ENCODE measurements around the gene NPIPA8.
"Not testable (repeated sequence)": the region's sequence is repeated elsewhere in the genome, so short reads cannot be mapped to it uniquely, and the experiment has no call there.

Gene NPIPA8

DNA sequence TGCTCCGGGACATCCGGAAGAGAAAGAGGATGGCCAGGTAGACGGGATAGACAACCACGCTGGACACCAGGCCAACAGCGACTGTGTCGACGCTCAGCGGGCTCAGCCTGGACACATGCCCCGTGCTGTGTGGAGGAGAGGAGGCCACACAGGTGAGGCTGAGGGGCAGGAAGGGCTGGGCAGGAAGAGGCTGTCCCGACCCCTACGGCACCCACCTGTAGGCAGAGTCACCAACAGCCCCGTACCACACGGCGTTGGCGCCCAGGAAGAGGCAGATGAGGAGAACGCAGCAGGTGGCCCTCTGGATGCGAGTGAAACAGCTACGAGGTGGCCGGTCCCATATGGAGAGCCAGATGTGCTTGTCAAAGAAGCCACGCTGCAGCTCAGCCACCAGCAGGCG, at the start of gene NPIPA8:
Gene NPIPA8 (minus strand): TSS at position 101 of the 400 bp plus-strand sequence. CDS start 4,074 bp downstream, outside the sequence.
- DNase-seq: not testable (repeated sequence)

DNA sequence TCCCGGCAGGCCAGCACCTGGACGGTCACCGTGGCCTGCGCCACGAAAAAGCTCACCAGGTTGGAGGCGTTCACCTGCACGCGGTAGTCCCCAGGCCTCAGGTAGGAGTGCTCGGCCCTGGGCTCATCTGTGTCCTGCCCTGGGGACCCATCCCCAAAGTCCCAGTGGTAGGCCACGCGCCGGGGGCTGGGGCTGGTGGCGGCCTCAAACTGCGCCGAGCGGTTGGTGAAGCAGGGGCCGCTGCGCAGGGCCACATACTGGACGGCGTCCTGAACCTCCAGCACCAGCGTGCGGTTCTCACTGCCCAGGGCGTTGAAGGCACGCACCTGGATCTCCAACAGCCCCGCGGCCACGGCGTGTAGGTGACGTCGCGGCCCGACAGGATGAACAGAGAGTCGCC, 48.7 kb upstream of the NPIPA8 start:
- DNase-seq: not testable (repeated sequence)

DNA sequence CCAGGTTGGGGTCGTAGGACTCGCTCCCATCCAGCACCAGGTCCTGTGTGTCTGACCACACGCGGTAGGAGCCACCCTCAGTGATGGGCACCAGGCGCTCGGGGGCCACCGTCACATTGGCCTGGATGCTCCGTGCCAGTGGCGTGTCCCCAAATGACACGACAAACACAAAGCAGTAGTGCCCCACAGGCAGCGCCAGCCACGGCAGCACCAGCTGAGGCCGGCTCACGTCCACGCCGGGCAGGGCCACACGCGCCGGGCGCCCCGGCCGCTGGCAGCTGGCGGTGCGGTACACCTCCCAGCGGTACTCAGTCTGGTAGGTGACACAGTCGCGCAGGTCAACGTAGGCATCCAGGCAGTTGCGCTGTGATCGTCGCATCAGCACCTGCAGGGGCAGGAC, 48.3 kb upstream of the NPIPA8 start:
- DNase-seq: not testable (repeated sequence)

DNA sequence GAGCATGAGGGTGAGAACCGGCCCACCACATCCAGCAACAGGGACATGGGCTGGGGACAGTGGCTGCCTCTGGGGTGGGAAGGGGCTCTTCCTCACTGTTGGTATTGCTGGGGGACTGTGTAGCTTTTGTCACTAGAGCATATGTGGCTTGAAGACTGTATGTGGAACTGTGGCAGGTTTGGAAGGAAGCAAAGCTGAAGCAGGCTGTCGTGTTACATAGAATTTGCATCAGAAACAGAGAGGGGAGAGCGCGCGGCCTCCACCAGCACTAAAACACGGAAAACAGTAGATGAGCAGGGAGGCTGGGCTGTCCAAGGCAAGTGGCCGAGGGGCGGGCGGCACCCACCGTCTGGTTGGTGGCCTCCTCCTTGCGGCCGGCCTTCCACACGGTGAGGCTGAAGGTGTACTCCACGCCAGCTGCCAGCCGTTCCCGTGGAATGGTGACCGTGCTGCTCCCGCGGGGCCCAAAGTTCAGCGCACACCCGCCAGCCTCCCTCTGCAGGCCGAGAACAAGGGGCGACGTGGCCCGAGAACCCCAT, 47.6 kb upstream of the NPIPA8 start:
- DNase-seq: not testable (repeated sequence)

DNA sequence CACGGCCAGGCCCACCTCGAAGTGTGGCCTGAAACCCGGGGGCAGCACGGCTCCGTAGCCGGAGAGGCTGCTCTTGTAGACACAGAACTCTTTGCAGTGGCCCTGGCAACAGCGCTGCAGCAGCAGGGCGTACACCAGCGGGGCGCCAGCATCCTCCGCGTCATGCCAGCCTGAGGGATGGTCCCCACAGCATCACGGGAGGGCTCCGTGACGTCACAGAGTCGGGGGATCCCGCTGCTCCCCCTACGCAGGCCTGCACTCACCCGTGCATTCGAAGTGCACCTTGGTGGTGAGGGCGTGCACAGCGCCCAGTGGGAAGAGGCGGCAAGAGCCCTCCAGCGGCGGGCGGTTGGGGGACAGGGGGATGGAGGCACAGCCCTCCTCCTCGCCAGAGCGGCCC, 46.2 kb upstream of the NPIPA8 start:
- DNase-seq: not testable (repeated sequence)

DNA sequence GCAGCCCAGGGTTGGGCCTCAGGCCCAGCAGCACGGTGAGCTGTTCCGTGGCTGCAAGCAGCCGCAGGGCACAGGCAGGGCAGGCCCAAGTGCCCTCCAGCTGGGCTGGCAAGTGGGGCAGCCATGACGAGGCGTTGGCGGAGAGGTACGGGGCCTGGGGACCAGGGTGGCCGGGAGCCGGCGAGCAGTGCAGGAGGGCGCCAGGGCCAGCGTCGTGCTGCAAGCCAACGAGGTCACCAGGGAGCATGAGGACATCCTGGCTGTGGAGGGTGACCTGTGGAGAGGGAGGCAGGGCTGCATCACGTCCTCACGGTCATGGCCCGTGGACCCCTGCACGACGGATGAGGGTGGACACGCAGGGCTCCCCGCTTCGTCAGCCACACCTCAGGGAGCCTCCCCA, 11.2 kb upstream of the NPIPA8 start:
- not testable (repeated sequence) for DNase-seq

DNA sequence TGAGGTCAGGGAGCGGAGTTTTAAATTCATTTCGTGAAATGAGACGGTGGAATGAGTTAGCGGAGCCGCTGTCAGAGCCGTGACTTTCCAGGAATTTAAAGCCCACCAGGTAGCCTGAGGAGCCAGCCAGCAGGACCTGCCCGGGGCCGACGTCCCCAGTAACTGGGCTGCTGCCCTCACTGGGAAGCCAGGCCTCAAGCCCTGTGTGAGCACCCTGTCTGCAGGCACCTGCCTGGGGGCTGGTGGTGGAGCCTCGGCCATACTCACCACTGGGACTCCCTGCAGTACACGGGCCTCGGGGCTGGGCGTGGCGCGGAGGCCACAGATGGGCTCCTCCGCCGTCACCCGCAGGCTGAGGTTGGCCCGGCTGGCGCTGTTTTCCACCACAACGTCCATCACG, 10.5 kb upstream of the NPIPA8 start:
- not testable (repeated sequence) for DNase-seq

DNA sequence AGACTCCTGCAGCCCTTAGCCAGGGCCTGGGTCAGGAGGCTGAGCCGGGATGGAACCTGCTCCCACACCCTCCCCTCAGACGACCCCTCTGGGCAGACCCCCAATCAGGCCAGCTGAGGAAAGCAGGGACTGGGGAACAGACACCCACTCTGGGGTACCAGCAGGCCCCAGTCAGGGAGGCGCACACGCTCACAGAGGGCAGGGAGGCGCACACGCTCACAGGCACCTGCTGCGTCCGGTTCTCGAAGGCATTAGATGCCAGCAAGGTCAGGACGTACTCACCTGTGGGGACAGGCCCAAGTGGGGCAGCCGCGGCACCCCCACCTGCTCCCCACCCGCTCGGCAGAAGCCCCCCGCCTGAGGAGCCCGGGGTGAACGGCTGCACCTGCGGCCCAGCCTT, 8.1 kb upstream of the NPIPA8 start:
- DNase-seq: not testable (repeated sequence)

DNA sequence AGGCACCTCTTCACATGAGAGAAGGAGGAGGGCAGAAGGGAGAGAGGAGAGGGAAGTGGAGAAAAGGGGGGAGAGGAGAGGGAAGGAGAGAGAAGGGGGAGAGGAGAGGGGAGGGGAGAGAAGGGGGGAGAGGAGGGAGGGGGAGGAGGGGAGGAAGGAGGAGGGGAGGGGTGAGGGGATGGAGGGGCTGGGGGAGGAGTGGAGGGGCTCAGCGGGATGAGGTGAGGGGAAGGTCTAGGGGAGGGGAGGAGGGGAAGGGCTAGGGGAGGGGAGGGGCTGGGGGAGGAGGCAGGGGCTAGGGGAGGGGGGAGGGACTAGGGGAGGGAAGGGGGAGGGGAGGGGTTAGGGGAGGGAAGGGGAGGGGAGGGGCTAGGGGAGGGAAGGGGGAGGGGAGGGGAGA, 5.5 kb upstream of the NPIPA8 start:
- DNase-seq: not testable (repeated sequence)

DNA sequence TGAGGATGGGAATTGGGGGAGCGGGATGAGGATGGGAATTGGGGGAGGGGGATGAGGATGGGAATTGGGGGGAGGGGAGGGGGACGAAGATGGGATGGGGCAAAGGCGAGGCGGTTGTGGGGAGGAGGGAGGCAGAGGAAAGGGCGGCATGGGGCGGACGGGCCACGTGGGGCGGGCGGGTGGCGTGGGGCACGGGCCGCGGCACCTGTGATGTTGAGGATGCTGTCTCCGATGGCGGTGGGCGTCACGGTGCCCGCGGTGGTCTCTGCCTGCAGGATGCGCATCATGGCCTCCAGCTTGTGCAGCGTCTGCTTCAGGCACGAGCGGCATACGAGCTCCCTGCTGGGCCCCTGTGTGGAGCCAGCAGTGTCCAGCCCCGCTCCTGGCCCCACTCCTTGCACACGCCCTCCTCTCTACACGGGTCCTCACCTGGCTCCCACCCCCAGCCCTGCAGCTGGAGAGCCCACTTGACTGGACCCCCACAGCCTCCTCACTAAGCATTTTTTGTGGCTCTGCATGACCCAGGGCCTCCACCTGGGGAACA, 5.0 kb upstream of the NPIPA8 start:
- DNase-seq: not testable (repeated sequence)

DNA sequence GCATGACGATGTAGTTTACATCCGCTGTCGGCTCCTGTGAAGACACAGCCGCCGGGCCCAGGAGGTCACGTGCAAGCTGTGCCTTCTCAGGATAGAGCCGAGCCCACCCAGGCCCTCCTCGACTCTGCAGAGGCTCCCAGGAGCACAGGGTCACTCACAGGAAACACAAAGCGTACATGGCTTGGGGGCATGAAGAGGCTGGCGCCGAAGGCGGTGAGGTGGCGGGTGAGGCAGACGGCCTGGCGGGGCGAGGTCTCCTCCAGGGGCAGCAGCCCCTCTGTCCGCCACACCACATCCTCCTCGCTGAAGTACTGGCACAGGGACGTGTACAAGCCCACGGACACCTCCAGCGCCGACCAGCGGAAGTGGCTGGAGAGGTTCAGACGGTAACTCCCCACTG, 2.7 kb upstream of the NPIPA8 start:
- not testable (repeated sequence) for DNase-seq

DNA sequence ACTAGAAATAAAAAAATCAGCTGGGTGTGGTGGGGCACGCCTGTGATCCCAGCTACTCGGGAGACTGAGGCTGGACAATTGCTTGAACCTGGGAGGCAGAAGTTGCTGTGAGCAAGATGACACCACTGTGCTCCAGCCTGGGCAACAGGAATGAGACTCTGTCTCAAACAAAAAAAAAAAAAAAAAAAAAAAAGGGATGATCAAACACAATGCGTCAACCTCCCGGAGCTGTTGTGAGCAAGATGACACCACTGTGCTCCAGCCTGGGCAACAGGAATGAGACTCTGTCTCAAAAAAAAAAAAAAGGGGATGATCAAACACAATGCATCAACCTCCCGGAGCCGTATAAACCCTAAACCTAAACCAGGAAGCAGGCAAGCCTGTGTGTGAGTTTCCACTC, 24.7 kb downstream of the NPIPA8 start:
- not testable (repeated sequence) for DNase-seq

DNA sequence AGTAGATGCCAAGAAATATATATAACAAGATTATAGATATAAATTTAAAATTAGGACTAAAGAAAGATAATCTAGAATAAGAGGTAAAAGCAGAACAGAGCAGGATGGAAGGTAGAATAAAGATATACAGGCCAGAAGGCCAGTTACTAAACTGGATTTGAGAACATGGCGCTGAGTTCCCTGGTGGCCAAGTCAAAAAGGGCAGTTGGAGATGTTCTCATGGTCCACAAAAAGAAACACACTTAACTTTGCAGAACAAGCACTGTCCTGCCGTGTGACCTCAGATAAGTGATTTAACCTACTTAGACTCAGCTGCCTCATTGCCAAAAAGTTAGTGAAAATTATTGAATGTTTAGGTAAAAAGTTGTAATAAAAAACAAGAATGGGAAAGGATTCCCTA, 27.4 kb downstream of the NPIPA8 start:
- DNase-seq: not testable (repeated sequence)

DNA sequence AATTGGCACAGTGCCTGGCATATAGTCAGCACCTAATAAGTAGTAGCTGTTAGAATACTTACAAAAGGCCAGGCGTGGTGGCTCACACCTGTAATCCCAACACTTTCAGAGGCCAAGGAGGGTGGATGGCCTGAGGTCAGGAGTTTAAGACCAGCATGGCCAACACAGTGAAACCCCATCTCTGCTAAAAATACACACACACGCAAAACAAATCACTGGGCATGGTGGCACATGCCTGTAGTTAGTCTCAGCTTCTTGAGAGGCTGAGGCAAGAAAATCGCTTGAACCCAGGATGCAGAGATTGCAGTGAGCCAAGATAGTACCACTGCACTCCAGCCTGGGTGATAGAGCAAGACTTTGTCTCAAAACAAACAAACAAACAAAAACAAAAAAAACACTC, 29.3 kb downstream of the NPIPA8 start:
- DNase-seq: not testable (repeated sequence)

DNA sequence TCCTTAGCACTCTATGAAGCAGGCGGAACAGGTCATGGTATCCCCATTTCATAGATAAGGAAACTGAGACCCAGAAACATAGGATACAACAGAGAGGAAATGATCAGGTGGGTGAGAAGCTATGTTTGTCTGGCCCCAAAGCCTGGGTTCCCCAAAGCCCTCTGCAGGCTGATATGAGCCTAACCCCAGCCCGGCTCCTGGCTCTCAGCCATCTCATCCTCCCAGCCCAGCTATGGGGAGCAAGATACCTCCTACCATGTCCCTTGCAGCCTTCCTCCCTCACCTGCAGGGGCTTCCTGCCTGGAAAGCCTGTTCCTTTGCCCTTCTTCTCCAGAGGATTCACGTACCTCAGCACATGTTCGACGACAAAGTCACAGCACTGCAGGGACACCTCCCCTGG, 30.5 kb downstream of the NPIPA8 start:
- not testable (repeated sequence) for DNase-seq

DNA sequence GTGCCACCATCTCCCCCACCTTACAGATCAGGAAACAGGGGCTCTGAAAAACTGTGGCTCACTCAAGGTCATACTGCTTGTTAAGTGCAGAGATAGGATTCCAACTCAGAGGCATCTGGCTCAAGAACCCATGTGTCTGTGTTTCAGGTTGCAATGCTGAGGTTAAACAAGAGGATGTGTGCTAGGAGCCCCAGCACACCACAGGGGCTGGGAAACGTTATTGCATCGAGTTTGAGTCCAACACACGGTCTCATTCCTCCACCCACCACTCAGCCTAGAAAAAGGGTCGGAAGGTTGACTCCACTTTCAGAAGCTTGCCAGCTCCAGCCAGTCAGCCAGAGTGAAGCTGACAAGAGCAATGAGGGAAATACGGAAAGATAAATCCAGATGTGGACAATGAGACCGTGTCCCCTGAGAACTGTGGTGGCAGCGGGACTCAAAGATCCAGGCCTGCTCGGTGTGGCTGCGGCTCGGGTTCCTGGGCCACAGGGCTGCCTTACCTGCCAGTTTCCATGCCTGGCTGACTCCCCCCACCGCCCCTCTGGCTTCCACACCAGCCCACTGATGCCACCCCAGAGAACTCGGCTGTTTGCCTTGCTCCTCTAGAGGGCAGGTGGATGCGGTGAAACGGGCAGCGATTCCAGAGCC, 33.4 kb downstream of the NPIPA8 start:
- DNase-seq: not testable (repeated sequence)

DNA sequence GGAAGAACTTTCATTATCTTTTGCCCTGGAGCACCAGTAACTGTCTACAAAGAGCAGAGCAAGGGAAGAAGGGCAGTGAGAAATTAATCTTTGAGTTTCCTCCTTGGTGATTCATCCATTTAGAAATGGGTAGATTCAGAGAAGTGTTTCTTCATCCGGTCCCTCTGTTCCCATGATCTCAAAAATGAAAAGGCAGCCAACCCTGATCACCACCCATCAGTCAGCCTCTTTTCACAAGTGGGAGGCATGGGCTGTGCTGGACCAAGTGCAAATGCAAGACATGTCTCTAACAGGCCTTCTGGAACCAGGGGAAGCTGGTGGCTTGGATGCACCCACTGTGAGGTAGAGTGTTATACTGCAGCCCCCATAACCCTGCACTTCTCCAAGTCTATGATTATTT, 38.8 kb downstream of the NPIPA8 start:
- not testable (repeated sequence) for DNase-seq

DNA sequence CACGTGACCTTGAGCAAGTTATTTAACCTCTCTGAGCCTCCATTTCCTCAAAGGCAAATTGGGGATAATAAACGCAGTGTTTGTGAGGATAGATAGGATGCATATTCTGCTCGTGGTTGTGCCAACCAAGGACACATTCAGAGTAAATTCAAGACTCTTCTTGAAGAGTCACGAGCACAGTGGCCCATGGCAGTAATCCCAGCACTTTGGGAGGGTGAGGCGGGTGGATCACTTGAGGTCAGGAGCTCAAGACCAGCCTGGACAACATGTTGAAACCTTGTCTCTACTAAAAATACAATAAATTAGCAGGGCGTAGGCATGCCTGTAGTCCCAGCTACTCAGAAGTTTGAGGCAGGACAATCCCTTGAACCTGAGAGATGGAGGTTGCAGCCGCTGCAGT, 39.6 kb downstream of the NPIPA8 start:
- DNase-seq: not testable (repeated sequence)

DNA sequence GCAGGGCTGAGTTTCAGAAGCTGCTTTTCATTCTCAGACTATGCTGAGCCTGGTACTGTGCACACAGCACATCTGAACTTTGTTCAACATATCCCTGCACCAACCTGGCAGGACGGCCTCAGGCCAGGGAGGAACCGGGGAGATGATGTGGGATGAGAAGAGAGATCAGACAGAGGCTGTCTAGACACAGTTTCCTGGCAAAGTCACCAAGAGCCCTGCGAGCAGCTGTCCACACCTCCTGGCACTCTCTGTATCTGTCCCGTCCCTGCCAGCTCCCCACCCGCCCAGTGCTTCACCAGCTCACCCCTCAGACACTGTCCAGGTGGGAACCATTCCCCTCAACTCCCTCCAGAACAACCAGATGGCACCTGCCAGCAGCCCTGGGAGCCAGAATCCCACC, 42.2 kb downstream of the NPIPA8 start:
- not testable (repeated sequence) for DNase-seq

DNA sequence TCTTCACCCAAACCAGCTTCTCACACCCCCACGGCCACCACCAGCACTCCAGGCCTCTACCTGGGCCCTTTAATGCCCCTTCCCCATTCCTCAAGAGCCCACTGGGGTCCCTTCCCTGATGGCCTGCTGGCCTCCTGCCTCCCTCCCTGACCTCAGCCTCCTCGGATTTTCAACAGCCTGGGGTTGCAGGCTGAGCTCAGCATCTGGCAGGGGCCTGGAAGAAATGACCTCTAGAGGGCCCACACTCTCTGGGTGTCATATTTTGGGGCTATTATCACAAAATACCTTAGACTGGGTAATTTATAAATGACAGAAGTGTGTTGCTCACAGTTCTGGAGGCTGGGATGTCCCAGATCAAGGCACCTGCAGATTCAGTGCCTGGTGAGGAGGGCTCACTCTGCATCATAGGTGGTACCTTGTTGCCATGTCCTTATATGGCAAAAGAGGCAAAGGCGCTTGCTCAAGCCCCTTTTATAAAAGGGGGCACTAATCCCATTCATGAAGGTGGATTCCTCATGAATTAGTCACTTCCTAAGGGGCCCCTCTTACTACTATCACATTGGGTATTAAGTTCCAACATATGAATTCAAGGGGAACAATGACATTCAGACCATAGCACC, 43.1 kb downstream of the NPIPA8 start:
- DNase-seq: not testable (repeated sequence)

DNA sequence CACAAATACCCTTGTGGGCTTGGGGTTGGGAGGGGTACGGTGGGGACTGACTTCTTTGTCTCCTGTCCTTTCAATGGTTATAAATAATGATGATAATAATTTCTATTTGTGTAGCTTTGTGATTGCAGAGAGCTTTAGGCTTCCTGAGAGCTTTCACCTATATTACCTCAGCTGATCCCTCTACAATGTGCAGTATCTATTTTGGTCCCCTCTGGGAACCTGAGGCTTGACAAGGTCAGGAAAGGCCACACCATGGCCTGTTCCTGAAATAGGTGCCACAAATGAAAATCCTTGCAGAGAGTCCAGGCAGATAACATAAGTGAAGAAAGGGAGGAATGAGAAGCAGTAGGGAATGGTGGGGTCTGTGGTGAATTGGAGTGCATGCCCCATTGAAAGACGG, 45.6 kb downstream of the NPIPA8 start:
- not testable (repeated sequence) for DNase-seq

DNA sequence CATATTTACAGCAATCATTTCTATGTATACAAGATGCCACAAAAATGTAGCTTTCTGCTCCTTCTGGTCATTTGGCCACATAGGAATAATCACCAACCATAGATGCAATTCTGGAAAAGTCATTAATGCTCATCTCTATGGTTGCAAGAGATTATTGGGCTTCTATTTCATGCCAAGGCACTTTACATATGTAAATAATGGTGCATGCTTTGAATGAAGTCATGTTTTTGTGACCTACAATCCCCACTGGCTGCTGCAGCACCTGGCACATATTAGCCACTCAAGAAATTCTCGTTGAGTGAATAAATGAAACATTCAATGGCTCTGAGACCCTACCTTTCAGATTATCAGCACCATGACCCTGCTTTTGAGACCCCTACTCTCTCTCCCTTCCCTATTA, 50.2 kb downstream of the NPIPA8 start:
- DNase-seq: not testable (repeated sequence)

DNA sequence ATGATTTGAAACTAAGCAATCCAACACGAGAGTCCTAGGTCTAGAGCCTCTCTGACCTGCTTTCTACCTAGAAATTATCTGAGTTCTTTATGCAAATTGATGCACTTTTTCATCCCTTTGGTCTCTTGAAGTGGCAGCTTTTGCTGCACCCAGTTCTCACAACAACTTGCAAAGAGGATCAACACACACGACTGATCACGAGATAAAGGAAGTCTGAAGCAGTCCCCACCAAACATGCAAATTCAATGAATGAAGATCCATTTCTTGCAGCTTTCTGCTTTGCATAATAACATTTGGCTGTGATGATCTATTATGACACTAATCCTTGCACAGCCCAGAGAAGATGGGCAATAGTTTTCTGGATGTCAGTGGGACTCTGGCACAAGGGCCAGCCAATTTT, 56.2 kb downstream of the NPIPA8 start:
- not testable (repeated sequence) for DNase-seq

DNA sequence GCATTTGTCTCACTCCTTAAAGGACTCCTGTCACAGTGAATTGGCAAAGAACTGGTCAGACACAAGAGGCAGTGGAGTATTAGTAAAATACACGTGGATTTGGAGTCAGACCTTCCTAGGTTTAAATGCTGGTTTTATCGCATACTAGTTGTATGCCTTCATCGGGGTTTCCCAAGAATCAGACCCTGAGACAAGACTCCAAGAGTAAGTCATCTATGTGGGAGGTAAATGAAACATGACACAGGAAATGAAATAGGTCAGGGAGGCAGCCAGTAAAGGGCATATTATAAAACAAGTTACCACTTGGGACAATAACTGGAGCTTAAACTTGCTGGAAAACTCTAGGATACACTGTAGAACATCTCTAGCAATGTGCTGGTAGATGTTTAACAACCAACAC, 59.8 kb downstream of the NPIPA8 start:
- DNase-seq: not testable (repeated sequence)

Data from CD4-positive, alpha-beta T cell treated with Interleukin-4 for 1 hour (primary cell).